H1 (cell line): Measurements from ENCODE around the gene CYB5B. TPM values are rescaled to one million over a fixed set of nuclear protein-coding genes. Genes with fewer than 3 reads are reported as not detected.
"Not testable (repeated sequence)": the region's sequence is repeated elsewhere in the genome, so short reads cannot be mapped to it uniquely, and the experiment has no call there.

Experiments
- CTCF ChIA-PET: fragments of 300-600 bp; sonication (Branson Sonifier 250); formaldehyde crosslinking; loops from one replicate; lab custom pipeline; 2021; ENCODE audit not compliant: partially characterized antibody; lab: Charles Lee
- POLR2A ChIA-PET: fragments of 300-600 bp; sonication (Branson Sonifier 250); formaldehyde crosslinking; loops from one replicate; lab custom pipeline; 2021; ENCODE audit warnings: inconsistent platforms; ENCODE audit not compliant: partially characterized antibody; lab: Charles Lee
- DNase-seq, 2 experiments: peaks; one replicate each; pipeline versions ENCODE4 v3.0.0 to v3.0.0-alpha.2; 2010 to 2022; ENCODE audit warnings: low spot score in 2 of 2, low read depth in 1 of 2, mixed read lengths in 1 of 2
- FAIRE-seq: peaks from 2 replicates; lab custom pipeline; 2011; peaks lifted over from hg19 to GRCh38; lab: Jason Lieb, UNC
- H2AFZ ChIP-seq: 2 replicates; pipeline ENCODE4 v1.8.1; 2012; ENCODE audit warnings: low read length, inconsistent platforms
- H2AK5ac ChIP-seq: 2 replicates; pipeline ENCODE4 v1.6.1; 2013; ENCODE audit warnings: low read depth, low read length
- H2BK120ac ChIP-seq: replicated peaks from 2 replicates; pipeline ENCODE3; 2013; ENCODE audit warnings: low read depth, low read length, inconsistent platforms
- H2BK12ac ChIP-seq: 2 replicates; pipeline ENCODE4 v1.6.1; 2013; ENCODE audit warnings: low read depth, low read length
- H2BK15ac ChIP-seq: 2 replicates; pipeline ENCODE4 v1.6.1; 2013; ENCODE audit warnings: low read length
- H2BK20ac ChIP-seq: 2 replicates; pipeline ENCODE4 v1.6.1; 2013; ENCODE audit warnings: low read length
- H2BK5ac ChIP-seq: 2 replicates; pipeline ENCODE4 v1.6.1; 2013; ENCODE audit warnings: low read depth, low read length
- H3K14ac ChIP-seq: 2 replicates; pipeline ENCODE4 v1.6.1; 2013; ENCODE audit warnings: inconsistent platforms; ENCODE audit not compliant: insufficient read length
- H3K18ac ChIP-seq: 2 replicates; pipeline ENCODE4 v1.6.1; 2013; ENCODE audit warnings: low read length; ENCODE audit errors: extremely low read depth
- H3K23ac ChIP-seq: 2 replicates; pipeline ENCODE4 v1.6.1; 2013; ENCODE audit warnings: inconsistent platforms; ENCODE audit not compliant: insufficient read length
- H3K23me2 ChIP-seq: 2 replicates; pipeline ENCODE4 v1.6.1; 2013; ENCODE audit warnings: low read depth, low read length
- H3K27ac ChIP-seq: 2 replicates; pipeline ENCODE4 v1.6.1; 2011; ENCODE audit warnings: low read depth, low read length, inconsistent platforms
- H3K27me3 ChIP-seq, 4 experiments: replicated peaks in 1 of 4; 1 replicate in 1 of 4; 2 replicates in 3 of 4; pipeline versions ENCODE4 v1.6.1 to v1.8.1; 2011 to 2013; ENCODE audit warnings: low read length in 3 of 4, mild to moderate bottlenecking in 3 of 4, inconsistent platforms in 2 of 4, mixed read lengths in 2 of 4, moderate library complexity in 1 of 4; ENCODE audit not compliant: control insufficient read depth in 3 of 4, insufficient read depth in 3 of 4; ENCODE audit errors: extremely low read depth in 1 of 4
- H3K36me3 ChIP-seq, 4 experiments: 2 replicates each; pipeline versions ENCODE4 v1.6.1 to v1.8.1; 2011 to 2013; ENCODE audit warnings: mild to moderate bottlenecking in 4 of 4, low read length in 3 of 4, moderate library complexity in 2 of 4, control low read depth in 1 of 4, inconsistent platforms in 1 of 4; ENCODE audit not compliant: insufficient read depth in 4 of 4, control insufficient read depth in 2 of 4
- H3K4ac ChIP-seq: replicated peaks from 2 replicates; pipeline ENCODE3; 2013; ENCODE audit warnings: low read length, low read depth, mixed read lengths, inconsistent platforms; ENCODE audit not compliant: insufficient read length
- H3K4me1 ChIP-seq, 4 experiments: replicated peaks in 1 of 4; 1 replicate in 1 of 4; 2 replicates in 3 of 4; pipeline versions ENCODE4 v1.6.1 to v1.8.1; 2011 to 2013; ENCODE audit warnings: low read length in 3 of 4, inconsistent platforms in 2 of 4, mixed read lengths in 1 of 4; ENCODE audit not compliant: insufficient read depth in 4 of 4, control insufficient read depth in 3 of 4
- H3K4me2 ChIP-seq, 2 experiments: 2 replicates each; pipeline versions ENCODE4 v1.6.1 to v1.8.1; 2011 to 2013; ENCODE audit warnings: low read depth in 2 of 2, low read length in 2 of 2, control low read depth in 1 of 2, inconsistent platforms in 1 of 2, mild to moderate bottlenecking in 1 of 2; ENCODE audit not compliant: insufficient read depth in 1 of 2
- H3K4me3 ChIP-seq, 4 experiments: fragments of 200-600, 300-600 bp in 1 of 4; sonication (generic), shearing (Covaris generic), sonication (Bioruptor Twin) in 1 of 4; 2 replicates each; pipeline versions ENCODE4 v1.5.1 to v1.8.1; 2011 to 2016; ENCODE audit warnings: low read length in 4 of 4, low read depth in 3 of 4, control low read depth in 2 of 4, inconsistent platforms in 2 of 4, mild to moderate bottlenecking in 2 of 4, mixed read lengths in 1 of 4, moderate library complexity in 1 of 4; ENCODE audit not compliant: insufficient read depth in 2 of 4; ENCODE audit errors: extremely low read depth in 1 of 4
- H3K56ac ChIP-seq: replicated peaks from 2 replicates; pipeline ENCODE3; 2013; ENCODE audit warnings: low read depth, mild to moderate bottlenecking, mixed read lengths, low read length, inconsistent platforms; ENCODE audit not compliant: insufficient read length
- H3K79me1 ChIP-seq: 2 replicates; pipeline ENCODE4 v1.6.1; 2013; ENCODE audit warnings: low read depth, low read length, control low read depth
- H3K79me2 ChIP-seq, 2 experiments: 2 replicates each; pipeline versions ENCODE4 v1.6.1 to v1.8.1; 2012 to 2013; ENCODE audit warnings: low read length in 2 of 2, mild to moderate bottlenecking in 2 of 2, inconsistent platforms in 1 of 2; ENCODE audit not compliant: insufficient read depth in 2 of 2, control insufficient read depth in 1 of 2
- H3K9ac ChIP-seq, 4 experiments: replicated peaks in 1 of 4; 1 replicate in 1 of 4; 2 replicates in 3 of 4; pipeline versions ENCODE4 v1.6.1 to v1.8.1; 2011 to 2013; ENCODE audit warnings: low read depth in 3 of 4, low read length in 3 of 4, control low read depth in 2 of 4, mild to moderate bottlenecking in 2 of 4, moderate library complexity in 2 of 4, inconsistent platforms in 1 of 4; ENCODE audit errors: extremely low read depth in 1 of 4
- H3K9me3 ChIP-seq, 2 experiments: 2 replicates each; pipeline versions ENCODE4 v1.6.1 to v1.8.1; 2012 to 2013; ENCODE audit warnings: mild to moderate bottlenecking in 2 of 2, moderate library complexity in 2 of 2, control low read depth in 1 of 2, inconsistent platforms in 1 of 2, low read depth in 1 of 2, low read length in 1 of 2, mixed read lengths in 1 of 2; ENCODE audit not compliant: insufficient read depth in 2 of 2
- H4K20me1 ChIP-seq, 2 experiments: replicated peaks in 1 of 2; 2 replicates each; pipeline versions ENCODE3 to v1.8.1; 2011 to 2013; ENCODE audit warnings: inconsistent platforms in 2 of 2, low read length in 2 of 2, mild to moderate bottlenecking in 1 of 2; ENCODE audit not compliant: insufficient read depth in 2 of 2, control insufficient read depth in 1 of 2
- H4K5ac ChIP-seq: 2 replicates; pipeline ENCODE4 v1.6.1; 2013; ENCODE audit warnings: low read length, low read depth, mixed read lengths, inconsistent platforms; ENCODE audit not compliant: insufficient read length
- H4K8ac ChIP-seq: 2 replicates; pipeline ENCODE4 v1.8.0; 2013; ENCODE audit warnings: mild to moderate bottlenecking, moderate library complexity, low read length, inconsistent platforms; ENCODE audit not compliant: insufficient read depth; ENCODE audit errors: extremely low read depth
- H4K91ac ChIP-seq: replicated peaks from 2 replicates; pipeline ENCODE3; 2013; ENCODE audit warnings: low read length, mixed read lengths, inconsistent platforms; ENCODE audit not compliant: insufficient read length
- SP1 ChIP-seq: IDR thresholded peaks from 2 replicates; pipeline ENCODE4 v1.6.1; 2011; ENCODE audit warnings: low read depth, low read length
- WGBS, 2 experiments: shearing (Covaris generic) in 1 of 2; methylation state at CpG; one replicate each; pipeline versions ENCODE4 v1.1.6 to v1.1.7; 2013 to 2015; ENCODE audit warnings: low lambda C conversion rate in 2 of 2, mixed read lengths in 2 of 2, inconsistent platforms in 1 of 2, low coverage in 1 of 2, missing lambda C conversion rate in 1 of 2; ENCODE audit not compliant: insufficient replicate concordance in 2 of 2, insufficient coverage in 1 of 2, insufficient read length in 1 of 2; ENCODE audit errors: extremely low coverage in 1 of 2, missing lambda C conversion rate in 1 of 2; 5-methylcytosine and 5-hydroxymethylcytosine counted together
- polyA plus RNA-seq, 7 experiments: library from polyadenylated mRNA; depleted of rRNA in 3 of 7; stranded (reverse) in 5 of 7; unstranded in 2 of 7; fragments of >200 nt in 5 of 7; fragments of 200-250 nt in 2 of 7; gene quantifications; 1 replicate in 5 of 7; 2 replicates in 1 of 7; 4 replicates in 1 of 7; pipeline versions ENCODE4 v1.2.1 to v1.2.3, GENCODE V29; 2011 to 2013; ENCODE audit warnings: missing spikeins in 2 of 7, mixed read lengths in 2 of 7
- total RNA-seq: library from RNA; stranded (reverse); fragmentation: NEBNext Ultra II Directional; extraction: Animal tissue kit (Norgen Biotek cat#: 25700); gene quantifications from 2 replicates; pipeline ENCODE4 v1.2.1, GENCODE V29; 2021

Gene CYB5B
- total and polyA plus RNA-seq, 2 of the 8 experiments (the other 6 are each of a cell fraction or from before 2014, with no cell fraction given), result 108 to 127 TPM

DNA sequence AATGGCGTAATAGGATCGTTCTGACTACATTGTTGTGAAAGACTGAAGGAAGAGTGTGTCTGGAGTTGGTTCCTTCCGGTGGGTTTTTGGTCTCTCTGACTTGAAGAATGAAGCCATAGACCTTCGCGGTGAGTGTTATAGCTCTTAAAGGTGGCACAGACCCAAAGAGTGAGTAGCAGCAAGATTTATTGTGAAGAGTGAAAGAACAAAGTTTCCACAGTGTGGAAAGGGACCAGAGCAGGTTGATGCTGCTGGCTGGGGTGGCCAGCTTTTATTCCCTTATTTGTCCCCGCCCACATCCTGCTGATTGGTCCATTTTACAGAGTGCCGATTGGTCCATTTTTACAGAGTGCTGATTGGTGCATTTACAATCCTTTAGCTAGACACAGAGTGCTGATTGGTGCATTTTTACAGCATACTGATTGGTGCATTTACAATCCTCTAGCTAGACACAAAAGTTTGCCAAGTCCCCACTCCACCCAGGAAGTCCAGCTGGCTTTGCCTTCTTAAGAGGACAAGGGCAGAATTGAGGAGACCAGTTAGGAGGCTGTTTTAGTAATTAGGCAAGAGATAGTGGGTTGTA is 4.7 kb downstream of the CYB5B start:
- 96% methylated on average over 7 of the region's 7 CpGs; no CpG with 5 or more reads in 1 of the 2 experiments for WGBS, 2 experiments
- H3K36me3 ChIP-seq, result peaks cover 2 to 47% (median 24%) of the 10 kb centered on the region in 4 experiments; a peak in 7 of 8 replicates
- not testable (repeated sequence) for H3K23ac ChIP-seq, H2BK120ac ChIP-seq, H3K56ac ChIP-seq, H2AK5ac ChIP-seq, H4K8ac ChIP-seq, H3K14ac ChIP-seq, DNase-seq, H2BK15ac ChIP-seq, H3K23me2 ChIP-seq, H2BK20ac ChIP-seq, H3K4ac ChIP-seq, H3K79me1 ChIP-seq, H4K20me1 ChIP-seq, H3K18ac ChIP-seq, H3K27me3 ChIP-seq, FAIRE-seq, H2BK5ac ChIP-seq, H2BK12ac ChIP-seq, H3K4me1 ChIP-seq, H3K9me3 ChIP-seq, H4K91ac ChIP-seq, H3K9ac ChIP-seq, H4K5ac ChIP-seq, H3K4me3 ChIP-seq, H3K4me2 ChIP-seq, H2AFZ ChIP-seq, H3K27ac ChIP-seq
- ChIA-PET POLR2A (interaction anchor here (0.7 kb wide), 1 partner anchor 288 kb away, joined by 3 read pairs; no protein-coding TSS in a partner anchor), CTCF (interaction anchor here (1.0 to 1.3 kb wide), 2 partner anchors 16 to 26 kb away, joined by 3 read pairs; no protein-coding TSS in a partner anchor)
- H3K79me2 ChIP-seq, result peaks cover 10 to 71% of the 10 kb centered on the region in 2 experiments
- TF ChIP-seq SP1, result peak; percentile 46; the same call in 1 of the 2 replicates
- TF ChIP-seq, all 59 proteins: peak for 1; not testable (repeated sequence) for 58
